HepG2 (cell line): ENCODE data around the gene DIS3L2.

Experiments
- CEBPB ChIP-seq: IDR thresholded peaks from 2 replicates; pipeline ENCODE4 v1.6.1; 2011; ENCODE audit warnings: low read depth, low read length, improper control_type of control experiment, borderline replicate concordance
- FLYWCH1 ChIP-seq: sonication (generic); formaldehyde crosslinking; IDR thresholded peaks from 2 replicates; pipeline ENCODE4 v1.8.1; 2023; ENCODE audit warnings: mild to moderate bottlenecking, missing genetic modification reagents
- GZF1 ChIP-seq: sonication (generic); formaldehyde crosslinking; IDR thresholded peaks from 2 replicates; pipeline ENCODE4 v1.5.1; 2020; ENCODE audit warnings: mild to moderate bottlenecking, missing genetic modification reagents
- NBN ChIP-seq: fragments of 450-650 bp; conservative IDR thresholded peaks from 2 replicates; pipeline ENCODE4 v1.6.1; 2017
- NCOA2 ChIP-seq: sonication (generic); formaldehyde crosslinking; IDR thresholded peaks from 2 replicates; pipeline ENCODE4 v1.8.0; 2022; ENCODE audit warnings: inconsistent platforms
- ZEB1 ChIP-seq: IDR thresholded peaks from 2 replicates; pipeline ENCODE4 v1.6.1; 2012; ENCODE audit warnings: mild to moderate bottlenecking, low read depth, inconsistent platforms; ENCODE audit not compliant: insufficient replicate concordance
- ZNF143 ChIP-seq: sonication (generic); formaldehyde crosslinking; IDR thresholded peaks from 2 replicates; pipeline ENCODE4 v1.4.0; 2020; ENCODE audit warnings: missing genetic modification reagents
- ZNF24 ChIP-seq: fragments of 450-650 bp; IDR thresholded peaks from 2 replicates; pipeline ENCODE4 v1.6.1; 2017; ENCODE audit warnings: antibody characterized with exemption, mild to moderate bottlenecking
- TF ChIP-seq, protein P1 (sequence below): sonication (generic); formaldehyde crosslinking; IDR thresholded peaks from 2 replicates; pipeline ENCODE4 v1.5.0; 2020; ENCODE audit warnings: mild to moderate bottlenecking, missing genetic modification reagents, moderate library complexity

DNA sequence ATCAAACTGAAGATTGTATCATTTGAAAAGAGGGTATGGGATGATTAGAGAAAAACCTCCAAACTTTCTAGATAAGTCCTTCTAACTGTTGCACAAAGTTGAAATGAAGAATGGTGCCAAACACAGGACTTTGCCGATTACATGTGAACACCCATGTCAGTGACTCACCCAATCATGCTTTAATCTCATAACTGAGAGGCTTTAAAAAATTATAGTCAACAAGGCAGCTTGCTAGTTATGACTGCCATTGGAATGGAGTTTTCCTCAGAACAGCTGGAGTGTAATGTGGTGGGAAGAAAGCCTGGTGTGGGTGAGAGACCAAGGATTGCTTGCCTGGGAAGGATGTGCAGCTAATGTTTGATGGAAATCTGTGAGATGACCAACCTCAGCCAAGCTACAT lies 318.8 kb downstream of the DIS3L2 start:
- TF ChIP-seq FLYWCH1 (CRISPR knock-in tag) (no peak), GZF1 (CRISPR knock-in tag) (no peak), ZEB1 (no peak), NCOA2 (CRISPR knock-in tag) (no peak), ZNF143 (CRISPR knock-in tag) (no peak), CEBPB (no peak), NBN (no peak), ZNF24 (no peak)
- TF ChIP-seq, protein P1, sequence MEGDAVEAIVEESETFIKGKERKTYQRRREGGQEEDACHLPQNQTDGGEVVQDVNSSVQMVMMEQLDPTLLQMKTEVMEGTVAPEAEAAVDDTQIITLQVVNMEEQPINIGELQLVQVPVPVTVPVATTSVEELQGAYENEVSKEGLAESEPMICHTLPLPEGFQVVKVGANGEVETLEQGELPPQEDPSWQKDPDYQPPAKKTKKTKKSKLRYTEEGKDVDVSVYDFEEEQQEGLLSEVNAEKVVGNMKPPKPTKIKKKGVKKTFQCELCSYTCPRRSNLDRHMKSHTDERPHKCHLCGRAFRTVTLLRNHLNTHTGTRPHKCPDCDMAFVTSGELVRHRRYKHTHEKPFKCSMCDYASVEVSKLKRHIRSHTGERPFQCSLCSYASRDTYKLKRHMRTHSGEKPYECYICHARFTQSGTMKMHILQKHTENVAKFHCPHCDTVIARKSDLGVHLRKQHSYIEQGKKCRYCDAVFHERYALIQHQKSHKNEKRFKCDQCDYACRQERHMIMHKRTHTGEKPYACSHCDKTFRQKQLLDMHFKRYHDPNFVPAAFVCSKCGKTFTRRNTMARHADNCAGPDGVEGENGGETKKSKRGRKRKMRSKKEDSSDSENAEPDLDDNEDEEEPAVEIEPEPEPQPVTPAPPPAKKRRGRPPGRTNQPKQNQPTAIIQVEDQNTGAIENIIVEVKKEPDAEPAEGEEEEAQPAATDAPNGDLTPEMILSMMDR (CRISPR knock-in tag) = no peak
